ENCODE measurements around the gene ALKBH3. TPM values are rescaled to one million over a fixed set of nuclear protein-coding genes. Genes with fewer than 3 reads are reported as not detected.

The ALKBH3 gene
- polyA plus RNA-seq, 1 donor (not counting 4 experiments of a cell fraction or from before 2014, with no cell fraction given), result 42.4 TPM

GRCh38 chr11:43967661-43968060, 87.0 kb downstream of the ALKBH3 start:
- no peak overlapping the region for H3K27ac ChIP-seq (ENCODE audit: control insufficient read depth, insufficient read depth, low read length)
- peaks cover 21% of the 10 kb centered on the region for H3K27me3 ChIP-seq (ENCODE audit: control insufficient read depth, extremely low read depth, insufficient read depth, low read length)
- dilution Hi-C loops (cut with MboI; ENCODE audit: extremely low pct_ligation_motif_present, low sequenced_read_pairs), result no loop called here

GRCh38 chr11:43968719-43969118, 88.1 kb downstream of the ALKBH3 start:
- Histone ChIP-seq H3K4me1 (ENCODE audit: control insufficient read depth, extremely low read depth, insufficient read depth, low read length) (no peaks in the 10 kb centered on the region), H3K9me3 (ENCODE audit: control insufficient read depth, low read depth, low read length) (no peaks in the 10 kb centered on the region), H3K36me3 (ENCODE audit: control insufficient read depth in 2 of 2, extremely low read depth in 1 of 2, insufficient read depth in 2 of 2, low read length in 2 of 2) (no peaks in the 10 kb centered on the region), H3K4me3 (ENCODE audit: control insufficient read depth in 2 of 3, extremely low read depth in 1 of 3, insufficient read depth in 2 of 3, low read depth in 1 of 3, low read length in 3 of 3) (no peak overlapping the region), H3K27ac (ENCODE audit: control insufficient read depth, insufficient read depth, low read length) (no peak overlapping the region), H4K20me1 (ENCODE audit: control insufficient read depth, extremely low read depth, insufficient read depth, low read length) (no peaks in the 10 kb centered on the region), H3K27me3 (ENCODE audit: control insufficient read depth, extremely low read depth, insufficient read depth, low read length) (peaks cover 12% of the 10 kb centered on the region), H3K79me2 (ENCODE audit: control insufficient read depth, insufficient read depth, low read length) (no peaks in the 10 kb centered on the region), H3K9ac (ENCODE audit: control insufficient read depth, extremely low read depth, insufficient read depth, low read length) (no peak overlapping the region), H3K9me1 (ENCODE audit: control insufficient read depth, extremely low read depth, insufficient read depth, low read length) (no peaks in the 10 kb centered on the region), H3K4me2 (ENCODE audit: control insufficient read depth, extremely low read depth, insufficient read depth, low read depth, low read length) (no peak overlapping the region), H2AFZ (ENCODE audit: control insufficient read depth, low read length) (no peak overlapping the region)
- no peak for FAIRE-seq
- no peak for TF ChIP-seq CTCF (optimal IDR thresholded peaks at IDR 0.05 in 1 of 3, IDR thresholded peaks at IDR 0.05 in 1 of 3, conservative IDR thresholded peaks at IDR 0.05 in 1 of 3; ENCODE audit: extremely low read depth in 1 of 3, insufficient read depth in 2 of 3, low read length in 3 of 3)
- DNase-seq (ENCODE audit: low read depth, low spot score), result no peak
- dilution Hi-C loops (cut with MboI; ENCODE audit: extremely low pct_ligation_motif_present, low sequenced_read_pairs), result no loop called here

More at GRCh38 chr11:43967661-43968060, 87.0 kb downstream of the ALKBH3 start:
- Histone ChIP-seq H3K9me1 (ENCODE audit: control insufficient read depth, extremely low read depth, insufficient read depth, low read length) (no peaks in the 10 kb centered on the region), H3K79me2 (ENCODE audit: control insufficient read depth, insufficient read depth, low read length) (no peaks in the 10 kb centered on the region), H3K4me3 (ENCODE audit: control insufficient read depth in 2 of 3, extremely low read depth in 1 of 3, insufficient read depth in 2 of 3, low read depth in 1 of 3, low read length in 3 of 3) (no peak overlapping the region), H3K9ac (ENCODE audit: control insufficient read depth, extremely low read depth, insufficient read depth, low read length) (no peak overlapping the region), H2AFZ (ENCODE audit: control insufficient read depth, low read length) (no peak overlapping the region), H3K4me2 (ENCODE audit: control insufficient read depth, extremely low read depth, insufficient read depth, low read depth, low read length) (no peak overlapping the region), H3K36me3 (ENCODE audit: control insufficient read depth in 2 of 2, extremely low read depth in 1 of 2, insufficient read depth in 2 of 2, low read length in 2 of 2) (no peaks in the 10 kb centered on the region), H3K4me1 (ENCODE audit: control insufficient read depth, extremely low read depth, insufficient read depth, low read length) (no peaks in the 10 kb centered on the region), H3K9me3 (ENCODE audit: control insufficient read depth, low read depth, low read length) (no peaks in the 10 kb centered on the region), H4K20me1 (ENCODE audit: control insufficient read depth, extremely low read depth, insufficient read depth, low read length) (no peaks in the 10 kb centered on the region)
- TF ChIP-seq CTCF (optimal IDR thresholded peaks at IDR 0.05 in 1 of 3, IDR thresholded peaks at IDR 0.05 in 1 of 3, conservative IDR thresholded peaks at IDR 0.05 in 1 of 3; ENCODE audit: extremely low read depth in 1 of 3, insufficient read depth in 2 of 3, low read length in 3 of 3), result no peak
- TF ChIP-seq EZH2 (IDR thresholded peaks at IDR 0.05; ENCODE audit: low read length), result no peak
- DNase-seq (ENCODE audit: low read depth, low spot score), result no peak
- FAIRE-seq, result no peak
